HepG2 (cell line): ENCODE measurements around the gene TACC2. TPM values are rescaled to one million over a fixed set of nuclear protein-coding genes. Genes with fewer than 3 reads are reported as not detected.

Experiments used
- ATAC-seq: fragments of 200-7000 bp; cut with Tn5 transposase; 3 replicates; pipeline ENCODE4 v1.9.1; 2020; ENCODE audit warnings: mild to moderate bottlenecking, moderate library complexity
- BruUV-seq: library from RNA; stranded (reverse); fragments of 400-500 nt; replicated peaks from 2 replicates; lab custom pipeline; 2021; lab: Mats Ljungman, UMichigan
- CTCF ChIA-PET: fragments of 300-600 bp; formaldehyde crosslinking; extraction: SDS; loops from one replicate; lab custom pipeline; 2021; ENCODE audit warnings: low total read pairs, inconsistent platforms, low intra/inter-chr PET ratio; lab: Yijun Ruan, JAX
- POLR2A ChIA-PET: fragments of 350-600 bp; sonication (Branson Sonifier 250); formaldehyde crosslinking; loops from one replicate; lab custom pipeline; 2020; ENCODE audit warnings: antibody characterized with exemption, inconsistent platforms; lab: Yijun Ruan, JAX
- DNase-seq: peaks from one replicate; pipeline ENCODE4 v3.0.0-alpha.2; 2015; ENCODE audit warnings: low spot score
- FAIRE-seq: peaks from 3 replicates; lab custom pipeline; 2011; peaks lifted over from hg19 to GRCh38; lab: Jason Lieb, UNC
- H2AFZ ChIP-seq: one replicate; pipeline ENCODE4 v1.6.1; 2011; ENCODE audit warnings: low read length, inconsistent platforms
- H3K27ac ChIP-seq: fragments of 300-600 bp; 3 replicates; pipeline ENCODE4 v1.8.0; 2011; ENCODE audit warnings: mixed run types, mild to moderate bottlenecking, mixed read lengths, low read length, inconsistent platforms; ENCODE audit not compliant: insufficient read depth; ENCODE audit errors: extremely low read length
- H3K27me3 ChIP-seq, 2 experiments: fragments of 200-600 bp in 1 of 2; 2 replicates in 1 of 2; 3 replicates in 1 of 2; pipeline versions ENCODE4 v1.6.0 to v1.8.0; 2011; ENCODE audit warnings: low read length in 2 of 2, mild to moderate bottlenecking in 2 of 2, moderate library complexity in 2 of 2, inconsistent platforms in 1 of 2; ENCODE audit not compliant: insufficient read depth in 2 of 2, control insufficient read depth in 1 of 2
- H3K36me3 ChIP-seq, 2 experiments: fragments of 200-600 bp in 1 of 2; replicated peaks in 1 of 2; 2 replicates in 1 of 2; 3 replicates in 1 of 2; pipeline versions ENCODE4 v1.5.1 to v1.8.0; 2011; ENCODE audit warnings: low read length in 2 of 2, inconsistent platforms in 1 of 2; ENCODE audit not compliant: insufficient read depth in 2 of 2, control insufficient read depth in 1 of 2
- H3K4me1 ChIP-seq: 2 replicates; pipeline ENCODE4 v1.5.1; 2012; ENCODE audit warnings: low read length, inconsistent platforms; ENCODE audit not compliant: insufficient read depth
- H3K4me2 ChIP-seq: 2 replicates; pipeline ENCODE4 v1.6.0; 2011; ENCODE audit warnings: low read depth, low read length, inconsistent platforms
- H3K4me3 ChIP-seq, 3 experiments: fragments of 200-600 bp in 1 of 3; sonication (generic), shearing (Covaris generic) in 1 of 3; replicated peaks in 1 of 3; 2 replicates each; pipeline ENCODE4 v1.5.1; 2011 to 2016; ENCODE audit warnings: low read length in 3 of 3, inconsistent platforms in 2 of 3, low read depth in 2 of 3, mild to moderate bottlenecking in 2 of 3, control low read depth in 1 of 3, mixed read lengths in 1 of 3; ENCODE audit not compliant: insufficient read depth in 1 of 3
- H3K79me2 ChIP-seq: one replicate; pipeline ENCODE4 v1.6.1; 2011; ENCODE audit warnings: low read length, inconsistent platforms; ENCODE audit not compliant: insufficient read depth
- H3K9ac ChIP-seq: 2 replicates; pipeline ENCODE4 v1.6.0; 2011; ENCODE audit warnings: mild to moderate bottlenecking, low read depth, low read length, inconsistent platforms; ENCODE audit not compliant: insufficient read depth
- H3K9me3 ChIP-seq: 2 replicates; pipeline ENCODE4 v1.5.1; 2012; ENCODE audit warnings: mild to moderate bottlenecking, low read length
- H4K20me1 ChIP-seq: 2 replicates; pipeline ENCODE4 v1.6.0; 2011; ENCODE audit warnings: inconsistent platforms, mild to moderate bottlenecking, low read length, moderate library complexity; ENCODE audit not compliant: insufficient read depth
- BRF2 ChIP-seq: sonication (generic); formaldehyde crosslinking; IDR thresholded peaks from 2 replicates; pipeline ENCODE4 v1.8.1; 2022; ENCODE audit warnings: mild to moderate bottlenecking, missing genetic modification reagents
- EP300 ChIP-seq, 3 experiments: sonication (generic) in 1 of 3; formaldehyde crosslinking in 1 of 3; IDR thresholded peaks; 2 replicates each; pipeline versions ENCODE4 v1.5.1 to v1.6.1; 2011 to 2020; ENCODE audit warnings: low read depth in 2 of 3, low read length in 2 of 3, borderline replicate concordance in 1 of 3, improper control_type of control experiment in 1 of 3, mild to moderate bottlenecking in 1 of 3, missing genetic modification reagents in 1 of 3, moderate library complexity in 1 of 3
- KLF16 ChIP-seq, 2 experiments: sonication (generic) in 1 of 2; formaldehyde crosslinking in 1 of 2; IDR thresholded peaks; 2 replicates each; pipeline versions ENCODE4 v1.6.1 to v1.8.0; 2016 to 2023; ENCODE audit warnings: missing genetic modification reagents in 2 of 2, missing compliant biosample characterization in 1 of 2
- MNT ChIP-seq: fragments of 450-650 bp; IDR thresholded peaks from 2 replicates; pipeline ENCODE4 v1.6.1; 2016
- ZNF24 ChIP-seq: fragments of 450-650 bp; IDR thresholded peaks from 2 replicates; pipeline ENCODE4 v1.6.1; 2017; ENCODE audit warnings: antibody characterized with exemption, mild to moderate bottlenecking
- ZNF282 ChIP-seq: fragments of 450-650 bp; IDR thresholded peaks from 2 replicates; pipeline ENCODE4 v1.6.1; 2018; ENCODE audit not compliant: partially characterized antibody
- ZNF317 ChIP-seq: sonication (generic); formaldehyde crosslinking; IDR thresholded peaks from 2 replicates; pipeline ENCODE4 v1.5.0; 2020; ENCODE audit warnings: mild to moderate bottlenecking, missing genetic modification reagents
- ZNF530 ChIP-seq: sonication (generic); formaldehyde crosslinking; IDR thresholded peaks from 2 replicates; pipeline ENCODE4 v1.5.0; 2020; ENCODE audit warnings: low read depth, mild to moderate bottlenecking, missing genetic modification reagents
- ZNF703 ChIP-seq: sonication (generic); formaldehyde crosslinking; IDR thresholded peaks from 2 replicates; pipeline ENCODE4 v1.5.1; 2020; ENCODE audit warnings: missing genetic modification reagents, mild to moderate bottlenecking, moderate library complexity, borderline replicate concordance
- WGBS: methylation state at CpG from one replicate; pipeline ENCODE4 v1.1.6; 2017; ENCODE audit warnings: low lambda C conversion rate; 5-methylcytosine and 5-hydroxymethylcytosine counted together
- in situ Hi-C: cut with HindIII; loops from 2 replicates; pipeline ENCODE4 v1.10.0; 2017; ENCODE audit warnings: low pct_unique_long_range_greater_than_20kb; ENCODE audit not compliant: extremely low pct_ligation_motif_present
- intact Hi-C: fragments of 100-400 bp; cut with micrococcal nuclease; formaldehyde crosslinking; loops from one replicate; pipeline ENCODE4 v1.10.0; 2022; ENCODE audit not compliant: unreplicated experiment
- polyA plus RNA-seq, 8 experiments: library from polyadenylated mRNA; depleted of rRNA in 3 of 8; stranded (reverse) in 7 of 8; unstranded in 1 of 8; fragments of >200 nt; fragmentation: Illumina TruSeq in 4 of 8; extraction: Trizol in 4 of 8; gene quantifications; 2 replicates each; pipeline versions ENCODE4 v1.2.1 to v1.2.3, GENCODE V29; 2011 to 2016; ENCODE audit warnings: low read depth in 4 of 8, missing spikeins in 1 of 8, mixed read lengths in 1 of 8; ENCODE audit not compliant: insufficient read depth in 1 of 8
- total RNA-seq, 5 experiments: library from RNA; depleted of rRNA; stranded (reverse); fragments of >200 nt; fragmentation: Illumina TruSeq; extraction: Trizol; gene quantifications; 2 replicates each; pipeline ENCODE4 v1.2.3, GENCODE V29; 2016; ENCODE audit warnings: low read depth in 1 of 5
- TF ChIP-seq, protein P1 (sequence below): sonication (generic); formaldehyde crosslinking; IDR thresholded peaks from 2 replicates; pipeline ENCODE4 v1.5.0; 2020; ENCODE audit warnings: missing genetic modification reagents, mild to moderate bottlenecking, borderline replicate concordance
- TF ChIP-seq, protein P2 (sequence below): sonication (generic); formaldehyde crosslinking; IDR thresholded peaks from 2 replicates; pipeline ENCODE4 v1.4.0; 2020; ENCODE audit warnings: missing genetic modification reagents

TACC2 gene
- total and polyA plus RNA-seq, 2 of the 13 experiments (the other 11 are each of a cell fraction or from before 2014, with no cell fraction given), result 11.8 to 16.0 TPM

DNA sequence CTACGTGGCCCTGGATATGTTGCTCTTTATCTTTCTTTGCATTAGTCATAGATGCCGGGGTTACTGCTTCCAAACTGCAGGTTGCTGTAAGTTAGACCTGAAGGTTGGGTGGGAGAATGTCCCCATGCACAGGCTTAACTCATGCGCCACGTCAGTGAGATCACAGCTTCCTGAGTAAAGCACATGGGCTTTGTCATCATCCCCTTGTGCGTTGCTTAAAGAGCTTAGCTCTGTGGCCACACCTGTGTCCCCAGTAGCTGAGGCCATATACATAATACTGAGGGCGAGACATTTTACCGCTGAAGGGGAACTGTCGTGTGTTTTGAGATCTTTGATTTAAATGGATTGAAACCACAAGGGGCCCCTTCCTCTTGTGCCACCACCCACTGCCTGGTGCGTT, 236.4 kb downstream of the TACC2 start:
- H3K79me2 ChIP-seq, result no peaks in the 10 kb centered on the region
- intact Hi-C loops (no loop called here), in situ Hi-C loops (no loop called here)
- H3K9me3 ChIP-seq, result no peaks in the 10 kb centered on the region
- no peaks in the 10 kb centered on the region for H3K27me3 ChIP-seq
- no peak overlapping the region for H2AFZ ChIP-seq
- FAIRE-seq (no peak), ATAC-seq (no peak), DNase-seq (no peak)
- no peak overlapping the region for H3K4me2 ChIP-seq
- ChIA-PET POLR2A (no interaction called here), CTCF (no interaction called here)
- no peaks in the 10 kb centered on the region for H4K20me1 ChIP-seq
- 100% methylated on average over 9 of the region's 9 CpGs for WGBS
- BruUV-seq, result no TSS peak
- no peak overlapping the region for H3K27ac ChIP-seq
- no peak overlapping the region for H3K4me3 ChIP-seq
- TF ChIP-seq, protein P1, sequence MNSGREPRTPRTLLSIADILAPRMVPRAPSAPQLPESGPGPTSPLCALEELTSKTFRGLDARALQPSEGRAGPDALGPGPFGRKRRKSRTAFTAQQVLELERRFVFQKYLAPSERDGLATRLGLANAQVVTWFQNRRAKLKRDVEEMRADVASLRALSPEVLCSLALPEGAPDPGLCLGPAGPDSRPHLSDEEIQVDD (CRISPR knock-in tag), result no peak
- 0 out of 2 replicates have a peak, but pooled peaks have one; percentile 5 for TF ChIP-seq MNT
- peaks cover 35 to 73% of the 10 kb centered on the region in 2 experiments for H3K36me3 ChIP-seq
- no peak overlapping the region for H3K9ac ChIP-seq
- no peaks in the 10 kb centered on the region for H3K4me1 ChIP-seq

DNA sequence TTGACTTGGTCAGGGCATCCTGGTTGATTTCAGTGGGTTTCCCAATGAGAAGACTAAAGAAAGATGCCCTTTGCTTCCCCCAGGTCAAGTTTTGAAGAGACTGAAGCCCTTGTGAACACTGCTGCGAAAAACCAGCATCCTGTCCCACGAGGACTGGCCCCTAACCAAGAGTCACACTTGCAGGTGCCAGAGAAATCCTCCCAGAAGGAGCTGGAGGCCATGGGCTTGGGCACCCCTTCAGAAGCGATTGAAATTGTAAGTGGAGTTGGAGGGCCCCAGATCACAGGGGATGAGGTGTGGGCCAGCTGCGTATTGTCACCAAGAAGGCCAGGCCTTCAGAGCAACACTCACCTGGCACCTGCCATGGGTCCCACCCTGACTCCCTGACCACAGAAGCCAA, 238.8 kb downstream of the TACC2 start:
- FAIRE-seq, result no peak
- no peak for ATAC-seq
- DNase-seq, result no peak
- Histone ChIP-seq H2AFZ (no peak overlapping the region), H3K27me3 (no peaks in the 10 kb centered on the region), H3K4me2 (no peak overlapping the region), H3K79me2 (no peaks in the 10 kb centered on the region), H3K4me1 (no peaks in the 10 kb centered on the region), H4K20me1 (no peaks in the 10 kb centered on the region), H3K27ac (no peak overlapping the region), H3K4me3 (no peak overlapping the region), H3K9ac (no peak overlapping the region), H3K36me3 (peaks cover 34 to 78% of the 10 kb centered on the region in 2 experiments), H3K9me3 (no peaks in the 10 kb centered on the region)
- no TSS peak for BruUV-seq
- POLR2A ChIA-PET, result no interaction called here
- intact Hi-C loops, result no loop called here
- CTCF ChIA-PET, result no interaction called here
- 97% methylated on average over 4 of the region's 4 CpGs for WGBS
- in situ Hi-C loops, result no loop called here
- TF ChIP-seq ZNF703 (CRISPR knock-in tag) (no peak), BRF2 (no peak), KLF16 (CRISPR knock-in tag; IDR thresholded peaks at IDR 0.05) (no peak), EP300 (IDR thresholded peaks at IDR 0.05; ENCODE audit: low read depth in 2 of 2, low read length in 2 of 2) (no peak), EP300 (CRISPR knock-in tag; IDR thresholded peaks at IDR 0.05; ENCODE audit: borderline replicate concordance) (no peak), ZNF24 (no peak), ZNF530 (CRISPR knock-in tag) (no peak), ZNF317 (CRISPR knock-in tag) (no peak), ZNF282 (no peak)
- TF ChIP-seq, protein P2, sequence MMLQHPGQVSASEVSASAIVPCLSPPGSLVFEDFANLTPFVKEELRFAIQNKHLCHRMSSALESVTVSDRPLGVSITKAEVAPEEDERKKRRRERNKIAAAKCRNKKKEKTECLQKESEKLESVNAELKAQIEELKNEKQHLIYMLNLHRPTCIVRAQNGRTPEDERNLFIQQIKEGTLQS (CRISPR knock-in tag), result no peak
